K562 (cell line): ENCODE results near the gene SIRT3. TPM values are rescaled to one million over a fixed set of nuclear protein-coding genes. Genes with fewer than 3 reads are reported as not detected.

Source experiments
- ATAC-seq: fragments of 200-7000 bp; cut with Tn5 transposase; 3 replicates; pipeline ENCODE4 v1.9.1; 2020; ENCODE audit warnings: moderate library complexity
- BruUV-seq: library from RNA; stranded (reverse); fragments of 400-500 nt; replicated peaks from 2 replicates; lab custom pipeline; 2021; lab: Mats Ljungman, UMichigan
- CTCF ChIA-PET: fragments of 300-600 bp; formaldehyde crosslinking; extraction: SDS; loops from one replicate; lab custom pipeline; 2021; ENCODE audit warnings: low intra/inter-chr PET ratio; lab: Yijun Ruan, JAX
- POLR2A ChIA-PET: fragments of 300-600, 350-650 bp; sonication (Branson Sonifier 250); formaldehyde crosslinking; extraction: SDS; loops from one replicate; lab custom pipeline; 2021; ENCODE audit warnings: antibody characterized with exemption, inconsistent platforms; lab: Yijun Ruan, JAX
- DNase-seq, 4 experiments: peaks; one replicate each; pipeline versions ENCODE4 v3.0.0 to v3.0.0-alpha.2; 2011 to 2018; ENCODE audit warnings: low spot score in 3 of 4, mixed read lengths in 3 of 4; ENCODE audit errors: extremely low read depth in 1 of 4
- FAIRE-seq: peaks from 2 replicates; lab custom pipeline; 2011; peaks lifted over from hg19 to GRCh38; lab: Jason Lieb, UNC
- H2AFZ ChIP-seq: 2 replicates; pipeline ENCODE4 v1.6.0; 2011; ENCODE audit warnings: low read depth, low read length, control low read depth, inconsistent platforms
- H3K27ac ChIP-seq: fragments of 200-600 bp; 3 replicates; pipeline ENCODE4 v1.8.0; 2011; ENCODE audit warnings: low read depth, mild to moderate bottlenecking, control low read depth, inconsistent platforms, low read length, moderate library complexity, mixed read lengths; ENCODE audit errors: extremely low read depth
- H3K27me3 ChIP-seq, 2 experiments: fragments of 300-600 bp in 1 of 2; 2 replicates in 1 of 2; 3 replicates in 1 of 2; pipeline versions ENCODE4 v1.6.0 to v1.8.0; 2011; ENCODE audit warnings: inconsistent platforms in 2 of 2, low read length in 2 of 2, mild to moderate bottlenecking in 1 of 2, mixed read lengths in 1 of 2, moderate library complexity in 1 of 2; ENCODE audit not compliant: control insufficient read depth in 2 of 2, insufficient read depth in 2 of 2
- H3K36me3 ChIP-seq: fragments of 300-600 bp; 3 replicates; pipeline ENCODE4 v1.8.0; 2011; ENCODE audit warnings: mild to moderate bottlenecking, low read length, inconsistent platforms; ENCODE audit not compliant: control insufficient read depth, insufficient read depth
- H3K4me1 ChIP-seq, 2 experiments: fragments of 200-600 bp in 1 of 2; replicated peaks in 1 of 2; 2 replicates in 1 of 2; 3 replicates in 1 of 2; pipeline versions ENCODE4 v1.5.1 to v1.8.0; 2011; ENCODE audit warnings: inconsistent platforms in 2 of 2, low read length in 2 of 2, mild to moderate bottlenecking in 1 of 2, mixed read lengths in 1 of 2, moderate library complexity in 1 of 2; ENCODE audit not compliant: control insufficient read depth in 2 of 2, insufficient read depth in 2 of 2
- H3K4me2 ChIP-seq: 2 replicates; pipeline ENCODE4 v1.6.1; 2011; ENCODE audit warnings: low read length, control low read depth, inconsistent platforms, mixed read lengths; ENCODE audit not compliant: insufficient read depth
- H3K4me3 ChIP-seq: fragments of 200-600 bp; sonication (generic), shearing (Covaris generic); 2 replicates; pipeline ENCODE4 v1.5.1; 2016; ENCODE audit warnings: control low read depth, inconsistent platforms
- H3K79me2 ChIP-seq: fragments of 200-600 bp; 3 replicates; pipeline ENCODE4 v1.8.0; 2011; ENCODE audit warnings: low read length, inconsistent platforms; ENCODE audit not compliant: control insufficient read depth, insufficient read depth
- H3K9ac ChIP-seq, 2 experiments: 2 replicates each; pipeline versions ENCODE4 v1.6.0 to v1.6.1; 2011; ENCODE audit warnings: low read depth in 2 of 2, low read length in 2 of 2, control low read depth in 1 of 2, inconsistent platforms in 1 of 2, mild to moderate bottlenecking in 1 of 2, mixed read lengths in 1 of 2; ENCODE audit not compliant: insufficient read depth in 1 of 2
- H3K9me1 ChIP-seq: one replicate; pipeline ENCODE4 v1.6.0; 2011; ENCODE audit warnings: inconsistent platforms, mild to moderate bottlenecking, low read length, moderate library complexity; ENCODE audit not compliant: control insufficient read depth, insufficient read depth
- H3K9me3 ChIP-seq: replicated peaks from 2 replicates; pipeline ENCODE4 v1.5.1; 2011; ENCODE audit warnings: low read depth, low read length, inconsistent platforms; ENCODE audit not compliant: control insufficient read depth, insufficient read depth
- H4K20me1 ChIP-seq: replicated peaks from 2 replicates; pipeline ENCODE4 v1.6.1; 2011; ENCODE audit warnings: low read length, inconsistent platforms, mixed read lengths; ENCODE audit not compliant: control insufficient read depth, insufficient read depth
- AFF4 ChIP-seq: sonication (generic); formaldehyde crosslinking; IDR thresholded peaks from 2 replicates; pipeline ENCODE4 v1.8.0; 2023; ENCODE audit warnings: mild to moderate bottlenecking, missing genetic modification reagents
- BRF1 ChIP-seq: IDR thresholded peaks from 3 replicates; pipeline ENCODE4 v1.6.1; 2011; ENCODE audit warnings: borderline replicate concordance, mild to moderate bottlenecking; ENCODE audit not compliant: insufficient read length; ENCODE audit errors: extremely low read depth
- ELK3 ChIP-seq: fragments of 450-650 bp; formaldehyde crosslinking; IDR thresholded peaks from 2 replicates; pipeline ENCODE4 v1.4.0; 2020; ENCODE audit warnings: mild to moderate bottlenecking
- HDAC2 ChIP-seq: fragments of 450-650 bp; IDR thresholded peaks from 2 replicates; pipeline ENCODE4 v1.6.1; 2016; ENCODE audit warnings: mild to moderate bottlenecking
- ID3 ChIP-seq, 2 experiments: fragments of 250-450 bp in 1 of 2; fragments of 450-650 bp in 1 of 2; sonication (Bioruptor Pico) in 1 of 2; IDR thresholded peaks; 2 replicates each; pipeline versions ENCODE4 v1.6.1 to v1.8.0; 2016 to 2021; ENCODE audit warnings: mild to moderate bottlenecking in 2 of 2, moderate library complexity in 2 of 2, missing compliant biosample characterization in 1 of 2, missing genetic modification characterization in 1 of 2
- NR2C2 ChIP-seq, 2 experiments: fragments of 200-800 bp in 1 of 2; sonication (Bioruptor generic) in 1 of 2; sonication (generic) in 1 of 2; formaldehyde crosslinking in 1 of 2; IDR thresholded peaks; 2 replicates each; pipeline versions ENCODE4 v1.6.1 to v1.8.0; 2016 to 2022; ENCODE audit warnings: mild to moderate bottlenecking in 1 of 2, missing compliant biosample characterization in 1 of 2, missing genetic modification characterization in 1 of 2, missing genetic modification reagents in 1 of 2
- RAD21 ChIP-seq, 2 experiments: fragments of 250-450 bp in 1 of 2; fragments of 450-650 bp in 1 of 2; sonication (Bioruptor Pico) in 1 of 2; formaldehyde crosslinking in 1 of 2; IDR thresholded peaks in 1 of 2; conservative IDR thresholded peaks in 1 of 2; 2 replicates each; pipeline versions ENCODE4 v1.4.0 to v1.8.0; 2020 to 2022; ENCODE audit warnings: mild to moderate bottlenecking in 2 of 2, moderate library complexity in 1 of 2
- TAF7 ChIP-seq: fragments of 450-650 bp; IDR thresholded peaks from 2 replicates; pipeline ENCODE4 v1.6.1; 2016; ENCODE audit warnings: missing genetic modification characterization, missing compliant biosample characterization
- TCFL5 ChIP-seq: fragments of 250-450 bp; sonication (Bioruptor Pico); conservative IDR thresholded peaks from 2 replicates; pipeline ENCODE4 v1.6.1; 2021; ENCODE audit warnings: mild to moderate bottlenecking, moderate library complexity, matching md5 sums
- ZBTB1 ChIP-seq: sonication (generic); formaldehyde crosslinking; IDR thresholded peaks from 2 replicates; pipeline ENCODE4 v1.8.1; 2023; ENCODE audit warnings: missing genetic modification reagents, low read depth, mild to moderate bottlenecking, borderline replicate concordance
- ZFP36 ChIP-seq: fragments of 150-350 bp; IDR thresholded peaks from 2 replicates; pipeline ENCODE4 v1.6.1; 2018; ENCODE audit warnings: low read length, low read depth; ENCODE audit not compliant: partially characterized antibody
- ZNF280A ChIP-seq: fragments of 450-650 bp; IDR thresholded peaks from 2 replicates; pipeline ENCODE4 v1.6.1; 2018; ENCODE audit warnings: mild to moderate bottlenecking, low read depth; ENCODE audit not compliant: partially characterized antibody
- WGBS: fragments of 100-300 bp; shearing (Covaris generic); methylation state at CpG from one replicate; pipeline ENCODE4 v1.1.6; 2016; ENCODE audit warnings: low coverage, mixed read lengths; ENCODE audit not compliant: insufficient coverage; ENCODE audit errors: missing lambda C conversion rate; 5-methylcytosine and 5-hydroxymethylcytosine counted together
- in situ Hi-C: fragments of 300-500 bp; cut with MboI; formaldehyde crosslinking; loops from 4 replicates; pipeline ENCODE4 v1.15.0; 2018; ENCODE audit warnings: inconsistent platforms, mixed read lengths
- intact Hi-C: fragments of 100-400 bp; cut with micrococcal nuclease; formaldehyde crosslinking; loops from 2 replicates; pipeline ENCODE4 v1.14.2; 2022
- polyA plus RNA-seq, 8 experiments: library from polyadenylated mRNA; depleted of rRNA in 4 of 8; stranded (reverse) in 5 of 8; unstranded in 3 of 8; fragments of >200 nt; fragmentation: Nextera tagmentation in 2 of 8; fragmentation: Illumina TruSeq in 1 of 8; extraction: Ambion mirVana in 2 of 8; extraction: Trizol in 1 of 8; gene quantifications; 2 replicates each; pipeline versions ENCODE4 v1.2.1 to v1.2.3, GENCODE V29; 2011 to 2014; ENCODE audit warnings: inconsistent platforms in 1 of 8, missing spikeins in 1 of 8
- total RNA-seq, 7 experiments: library from RNA; depleted of rRNA in 6 of 7; stranded (reverse); fragments of >200 nt in 6 of 7; fragmentation: Illumina TruSeq in 2 of 7; extraction: Trizol in 2 of 7; gene quantifications; 2 replicates each; pipeline versions ENCODE4 v1.2.1 to v1.2.3, GENCODE V29; 2011 to 2021; ENCODE audit warnings: low replicate concordance in 1 of 7

SIRT3 gene
- total and polyA plus RNA-seq, 9 of the 15 experiments (the other 6 are each of a cell fraction or from before 2014, with no cell fraction given) = 1.9 to 27.5 (median 14.5) TPM

- intact Hi-C loops = no loop called here
- Histone ChIP-seq H3K4me1 (peaks cover 19 to 31% of the 10 kb centered on the region in 2 experiments), H4K20me1 (no peaks in the 10 kb centered on the region), H3K27me3 (no peaks in the 10 kb centered on the region), H3K27ac (no peak overlapping the region), H3K9me1 (no peaks in the 10 kb centered on the region), H3K79me2 (peaks cover 6% of the 10 kb centered on the region; the same call in 1 of the 3 replicates), H3K4me2 (no peak overlapping the region), H3K36me3 (no peaks in the 10 kb centered on the region), H2AFZ (no peak overlapping the region), H3K9me3 (peaks cover 12% of the 10 kb centered on the region), H3K9ac (no peak overlapping the region), H3K4me3 (no peak overlapping the region)
- DNase-seq = no peak
- POLR2A ChIA-PET = interaction anchor here (1.1 kb wide), 1 partner anchor 11 kb away, joined by 3 read pairs; no protein-coding TSS in a partner anchor
- in situ Hi-C loops = no loop called here
- WGBS = 62% methylated on average over 5 of the region's 6 CpGs
- no TSS peak for BruUV-seq
- no peak for FAIRE-seq
- no peak for ATAC-seq
- CTCF ChIA-PET = no interaction called here
- TF ChIP-seq ELK3 (CRISPR knock-in tag) (no peak), ID3 (CRISPR knock-in tag; IDR thresholded peaks at IDR 0.05) (no peak), ID3 (tag; IDR thresholded peaks at IDR 0.05) (no peak), TAF7 (tag) (no peak), HDAC2 (no peak), ZFP36 (no peak), TCFL5 (CRISPR knock-in tag) (no peak), RAD21 (CRISPR knock-in tag; conservative IDR thresholded peaks at IDR 0.05 in 1 of 2, IDR thresholded peaks at IDR 0.05 in 1 of 2) (no peak), BRF1 (no peak), ZNF280A (no peak), ZBTB1 (CRISPR knock-in tag) (no peak), AFF4 (CRISPR knock-in tag) (no peak), NR2C2 (CRISPR knock-in tag; IDR thresholded peaks at IDR 0.05) (no peak), NR2C2 (tag; IDR thresholded peaks at IDR 0.05) (no peak)
Measured at GRCh38 chr11:272931-273198, 36.7 kb upstream of the SIRT3 start.
